ENCODE measurements around the gene SERPINF2.

Gene SERPINF2

DNA sequence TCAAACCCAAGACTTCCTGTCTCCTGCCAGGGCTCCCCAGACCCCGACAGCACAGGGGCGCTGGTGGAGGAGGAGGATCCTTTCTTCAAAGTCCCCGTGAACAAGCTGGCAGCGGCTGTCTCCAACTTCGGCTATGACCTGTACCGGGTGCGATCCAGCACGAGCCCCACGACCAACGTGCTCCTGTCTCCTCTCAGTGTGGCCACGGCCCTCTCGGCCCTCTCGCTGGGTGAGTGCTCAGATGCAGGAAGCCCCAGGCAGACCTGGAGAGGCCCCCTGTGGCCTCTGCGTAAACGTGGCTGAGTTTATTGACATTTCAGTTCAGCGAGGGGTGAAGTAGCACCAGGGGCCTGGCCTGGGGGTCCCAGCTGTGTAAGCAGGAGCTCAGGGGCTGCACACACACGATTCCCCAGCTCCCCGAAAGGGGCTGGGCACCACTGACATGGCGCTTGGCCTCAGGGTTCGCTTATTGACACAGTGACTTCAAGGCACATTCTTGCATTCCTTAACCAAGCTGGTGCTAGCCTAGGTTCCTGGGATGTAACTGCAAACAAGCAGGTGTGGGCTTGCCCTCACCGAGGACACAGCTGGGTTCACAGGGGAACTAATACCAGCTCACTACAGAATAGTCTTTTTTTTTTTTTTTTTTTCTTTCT lies 27.3 kb downstream of the SERPINF2 start:
- no peak for TF ChIP-seq RAD21 (IDR thresholded peaks at IDR 0.05; ENCODE audit: low read depth)
- TF ChIP-seq CEBPB (IDR thresholded peaks at IDR 0.05) = no peak
- TF ChIP-seq, protein P1, sequence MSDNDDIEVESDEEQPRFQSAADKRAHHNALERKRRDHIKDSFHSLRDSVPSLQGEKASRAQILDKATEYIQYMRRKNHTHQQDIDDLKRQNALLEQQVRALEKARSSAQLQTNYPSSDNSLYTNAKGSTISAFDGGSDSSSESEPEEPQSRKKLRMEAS (IDR thresholded peaks at IDR 0.05) = no peak
- TF ChIP-seq, protein P2, sequence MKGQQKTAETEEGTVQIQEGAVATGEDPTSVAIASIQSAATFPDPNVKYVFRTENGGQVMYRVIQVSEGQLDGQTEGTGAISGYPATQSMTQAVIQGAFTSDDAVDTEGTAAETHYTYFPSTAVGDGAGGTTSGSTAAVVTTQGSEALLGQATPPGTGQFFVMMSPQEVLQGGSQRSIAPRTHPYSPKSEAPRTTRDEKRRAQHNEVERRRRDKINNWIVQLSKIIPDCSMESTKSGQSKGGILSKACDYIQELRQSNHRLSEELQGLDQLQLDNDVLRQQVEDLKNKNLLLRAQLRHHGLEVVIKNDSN (IDR thresholded peaks at IDR 0.05) = no peak
- TF ChIP-seq EP300 (IDR thresholded peaks at IDR 0.05; ENCODE audit: borderline replicate concordance) = no peak
- TF ChIP-seq YY1 (IDR thresholded peaks at IDR 0.05; ENCODE audit: low read depth) = no peak
- no peak for TF ChIP-seq FOXM1 (IDR thresholded peaks at IDR 0.05; ENCODE audit: borderline replicate concordance, low read depth)
- TF ChIP-seq EGR1 (IDR thresholded peaks at IDR 0.05) = no peak
- TF ChIP-seq NFIC (IDR thresholded peaks at IDR 0.05) = no peak
- no peak for TF ChIP-seq CREB1 (IDR thresholded peaks at IDR 0.05; ENCODE audit: low read depth)
- TF ChIP-seq, protein P3, sequence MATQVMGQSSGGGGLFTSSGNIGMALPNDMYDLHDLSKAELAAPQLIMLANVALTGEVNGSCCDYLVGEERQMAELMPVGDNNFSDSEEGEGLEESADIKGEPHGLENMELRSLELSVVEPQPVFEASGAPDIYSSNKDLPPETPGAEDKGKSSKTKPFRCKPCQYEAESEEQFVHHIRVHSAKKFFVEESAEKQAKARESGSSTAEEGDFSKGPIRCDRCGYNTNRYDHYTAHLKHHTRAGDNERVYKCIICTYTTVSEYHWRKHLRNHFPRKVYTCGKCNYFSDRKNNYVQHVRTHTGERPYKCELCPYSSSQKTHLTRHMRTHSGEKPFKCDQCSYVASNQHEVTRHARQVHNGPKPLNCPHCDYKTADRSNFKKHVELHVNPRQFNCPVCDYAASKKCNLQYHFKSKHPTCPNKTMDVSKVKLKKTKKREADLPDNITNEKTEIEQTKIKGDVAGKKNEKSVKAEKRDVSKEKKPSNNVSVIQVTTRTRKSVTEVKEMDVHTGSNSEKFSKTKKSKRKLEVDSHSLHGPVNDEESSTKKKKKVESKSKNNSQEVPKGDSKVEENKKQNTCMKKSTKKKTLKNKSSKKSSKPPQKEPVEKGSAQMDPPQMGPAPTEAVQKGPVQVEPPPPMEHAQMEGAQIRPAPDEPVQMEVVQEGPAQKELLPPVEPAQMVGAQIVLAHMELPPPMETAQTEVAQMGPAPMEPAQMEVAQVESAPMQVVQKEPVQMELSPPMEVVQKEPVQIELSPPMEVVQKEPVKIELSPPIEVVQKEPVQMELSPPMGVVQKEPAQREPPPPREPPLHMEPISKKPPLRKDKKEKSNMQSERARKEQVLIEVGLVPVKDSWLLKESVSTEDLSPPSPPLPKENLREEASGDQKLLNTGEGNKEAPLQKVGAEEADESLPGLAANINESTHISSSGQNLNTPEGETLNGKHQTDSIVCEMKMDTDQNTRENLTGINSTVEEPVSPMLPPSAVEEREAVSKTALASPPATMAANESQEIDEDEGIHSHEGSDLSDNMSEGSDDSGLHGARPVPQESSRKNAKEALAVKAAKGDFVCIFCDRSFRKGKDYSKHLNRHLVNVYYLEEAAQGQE (IDR thresholded peaks at IDR 0.05; ENCODE audit: low read depth) = no peak
- TF ChIP-seq TAF1 (IDR thresholded peaks at IDR 0.05; ENCODE audit: low read depth) = no peak
- no peak for TF ChIP-seq TCF12 (IDR thresholded peaks at IDR 0.05; ENCODE audit: low read depth)
- TF ChIP-seq ZBTB7A (IDR thresholded peaks at IDR 0.05; ENCODE audit: low read depth) = no peak

DNA sequence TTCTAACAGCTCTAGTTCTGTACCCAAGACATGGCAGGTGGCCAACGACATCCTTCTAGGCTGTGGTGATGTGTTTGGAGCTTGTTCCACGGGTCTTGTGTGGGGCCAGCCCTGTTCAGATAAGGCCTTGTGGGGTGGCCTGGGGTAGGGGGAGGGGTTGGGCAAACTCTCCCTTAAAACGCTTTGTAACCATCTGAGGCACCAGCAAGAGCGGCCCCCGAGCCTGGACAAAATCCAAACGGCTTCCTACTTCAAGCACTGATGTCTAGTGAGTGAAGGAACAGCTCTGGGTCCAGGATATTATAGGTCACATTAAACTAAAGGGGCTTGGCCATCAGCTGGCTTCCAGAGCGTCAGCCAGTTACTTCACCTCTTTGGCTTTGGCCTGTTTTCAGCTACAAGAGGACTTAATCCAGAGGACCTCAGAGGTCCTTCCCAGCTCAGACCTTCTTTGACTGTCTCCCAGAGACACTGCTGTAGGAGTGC lies 31.1 kb downstream of the SERPINF2 start:
- TF ChIP-seq EGR1 (IDR thresholded peaks at IDR 0.05) = no peak
- TF ChIP-seq RAD21 (IDR thresholded peaks at IDR 0.05; ENCODE audit: low read depth) = no peak
- TF ChIP-seq, protein P2 (IDR thresholded peaks at IDR 0.05) = no peak

DNA sequence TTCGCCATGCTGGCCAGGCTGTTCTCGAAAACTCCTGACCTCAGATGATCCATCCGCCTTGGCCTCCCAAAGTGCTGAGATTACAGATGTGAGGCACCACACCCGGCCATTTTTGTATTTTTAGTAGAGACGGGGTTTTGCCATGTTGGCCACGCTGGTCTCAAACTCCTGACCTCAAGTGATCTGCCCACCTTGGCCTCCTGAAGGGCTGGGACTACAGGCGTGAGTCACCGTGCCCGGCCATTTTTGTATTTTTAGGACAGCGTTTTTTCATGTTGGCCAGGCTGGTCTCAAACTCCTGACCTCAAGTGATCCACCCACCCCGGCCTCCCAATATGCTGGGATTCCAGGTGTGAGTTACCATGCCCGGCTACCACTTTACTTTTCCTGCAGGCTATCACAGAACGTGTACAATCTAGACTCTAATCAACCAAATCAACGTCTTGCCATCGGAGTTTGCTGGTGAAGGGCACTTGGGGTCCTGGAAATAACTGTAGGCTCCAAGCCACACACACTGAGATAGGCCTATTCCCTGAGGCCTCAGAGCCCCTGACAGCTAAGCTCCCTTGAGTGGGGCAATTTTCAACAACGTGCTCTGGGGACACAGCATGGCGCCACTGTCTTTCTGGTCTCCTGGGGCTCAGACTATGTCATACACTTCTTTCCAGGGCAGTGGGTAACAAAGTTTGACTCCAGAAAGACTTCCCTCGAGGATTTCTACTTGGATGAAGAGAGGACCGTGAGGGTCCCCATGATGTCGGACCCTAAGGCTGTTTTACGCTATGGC lies 31.9 kb downstream of the SERPINF2 start:
- TF ChIP-seq ZBTB7A (IDR thresholded peaks at IDR 0.05; ENCODE audit: low read depth) = no peak
- no peak for TF ChIP-seq EP300 (IDR thresholded peaks at IDR 0.05; ENCODE audit: borderline replicate concordance)

DNA sequence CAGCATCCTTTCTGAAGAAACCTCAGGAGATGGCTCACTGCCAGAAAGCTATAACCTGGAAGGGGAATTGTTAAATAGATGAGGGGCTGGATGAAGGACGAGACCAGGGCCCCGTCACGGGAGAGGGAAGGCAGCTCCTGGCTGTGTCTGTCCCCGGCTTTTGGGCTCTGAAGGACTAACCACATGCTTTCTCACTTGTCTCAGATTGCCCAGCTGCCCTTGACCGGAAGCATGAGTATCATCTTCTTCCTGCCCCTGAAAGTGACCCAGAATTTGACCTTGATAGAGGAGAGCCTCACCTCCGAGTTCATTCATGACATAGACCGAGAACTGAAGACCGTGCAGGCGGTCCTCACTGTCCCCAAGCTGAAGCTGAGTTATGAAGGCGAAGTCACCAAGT lies 33.7 kb downstream of the SERPINF2 start:
- TF ChIP-seq, protein P1 (IDR thresholded peaks at IDR 0.05) = no peak
- TF ChIP-seq CEBPB (IDR thresholded peaks at IDR 0.05) = no peak
- no peak for TF ChIP-seq CREB1 (IDR thresholded peaks at IDR 0.05; ENCODE audit: low read depth)
- TF ChIP-seq RAD21 (IDR thresholded peaks at IDR 0.05; ENCODE audit: low read depth) = no peak
- TF ChIP-seq YY1 (IDR thresholded peaks at IDR 0.05; ENCODE audit: low read depth) = no peak
- no peak for TF ChIP-seq FOXM1 (IDR thresholded peaks at IDR 0.05; ENCODE audit: borderline replicate concordance, low read depth)
- no peak for TF ChIP-seq NFIC (IDR thresholded peaks at IDR 0.05)
- TF ChIP-seq EGR1 (IDR thresholded peaks at IDR 0.05) = no peak
- no peak for TF ChIP-seq EP300 (IDR thresholded peaks at IDR 0.05; ENCODE audit: borderline replicate concordance)
- no peak for TF ChIP-seq TCF12 (IDR thresholded peaks at IDR 0.05; ENCODE audit: low read depth)
- TF ChIP-seq ZBTB7A (IDR thresholded peaks at IDR 0.05; ENCODE audit: low read depth) = no peak
- no peak for TF ChIP-seq TEAD4 (IDR thresholded peaks at IDR 0.05)
- TF ChIP-seq, protein P3 (IDR thresholded peaks at IDR 0.05; ENCODE audit: low read depth) = no peak
- no peak for TF ChIP-seq TAF1 (IDR thresholded peaks at IDR 0.05; ENCODE audit: low read depth)

DNA sequence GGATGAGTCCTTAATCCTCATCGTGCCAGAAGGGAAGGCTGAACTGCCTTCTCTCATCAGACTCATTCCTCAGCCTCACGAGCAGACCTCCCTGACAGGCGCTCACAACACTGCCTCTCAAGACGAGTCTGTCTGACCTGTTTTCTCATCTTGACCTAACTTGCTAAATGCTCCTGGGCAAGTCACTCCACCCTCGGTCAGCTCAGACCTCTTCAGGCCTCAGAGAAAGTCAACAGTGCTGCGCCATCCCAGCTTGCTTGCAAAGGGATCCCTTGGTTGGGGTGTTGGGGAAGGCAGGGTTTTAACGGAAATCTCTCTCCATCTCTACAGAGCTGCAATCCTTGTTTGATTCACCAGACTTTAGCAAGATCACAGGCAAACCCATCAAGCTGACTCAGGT lies 34.2 kb downstream of the SERPINF2 start:
- TF ChIP-seq CREB1 (IDR thresholded peaks at IDR 0.05; ENCODE audit: low read depth) = no peak
- no peak for TF ChIP-seq TCF12 (IDR thresholded peaks at IDR 0.05; ENCODE audit: low read depth)
- no peak for TF ChIP-seq FOXM1 (IDR thresholded peaks at IDR 0.05; ENCODE audit: borderline replicate concordance, low read depth)
- TF ChIP-seq YY1 (IDR thresholded peaks at IDR 0.05; ENCODE audit: low read depth) = no peak
- no peak for TF ChIP-seq RAD21 (IDR thresholded peaks at IDR 0.05; ENCODE audit: low read depth)
- TF ChIP-seq CEBPB (IDR thresholded peaks at IDR 0.05) = no peak

Data from Ishikawa (cell line).